ENCODE measurements around the gene LPP.

The LPP gene

DNA sequence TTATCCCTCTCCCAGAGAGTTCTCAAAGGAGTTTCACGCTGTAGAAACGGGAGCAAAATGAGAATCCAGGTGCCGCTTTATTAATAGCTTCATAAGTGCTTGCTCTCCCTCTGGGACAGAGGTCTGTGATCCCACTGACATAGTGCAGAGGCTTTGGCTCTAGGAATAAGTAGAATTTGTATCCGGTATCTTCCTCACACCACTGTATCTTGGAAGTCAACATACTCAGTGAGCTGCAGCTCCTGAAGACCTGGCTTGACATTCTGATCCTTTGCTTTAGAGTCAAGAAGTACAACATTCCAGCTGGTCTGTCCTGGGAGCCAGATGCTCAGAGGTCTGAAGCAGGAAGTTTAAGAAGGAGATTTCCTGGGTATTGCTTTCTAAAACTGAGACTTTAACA lies 323.0 kb downstream of the LPP start:
- DNase-seq (ENCODE audit: low spot score), result peak; percentile 16

DNA sequence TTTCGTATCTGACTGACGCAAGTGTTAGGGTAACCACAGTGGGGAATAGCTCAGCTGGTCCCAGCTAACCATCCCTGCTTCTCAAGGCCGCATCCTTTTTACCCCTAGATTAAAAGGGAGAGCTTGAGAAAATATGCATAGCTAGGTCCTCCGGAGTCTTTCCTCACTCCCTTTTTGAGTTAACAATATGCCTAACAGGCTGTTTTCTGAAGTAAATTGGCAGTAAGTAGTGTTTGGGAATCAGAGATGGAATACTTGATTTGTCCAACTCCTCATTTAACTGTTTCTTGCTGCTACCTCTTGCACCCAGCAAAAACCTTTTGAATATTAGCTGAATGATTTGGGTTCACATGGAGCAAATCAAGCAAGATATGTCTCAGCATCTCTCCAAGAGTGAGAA lies 326.1 kb downstream of the LPP start:
- DNase-seq (ENCODE audit: low spot score), result no peak

DNA sequence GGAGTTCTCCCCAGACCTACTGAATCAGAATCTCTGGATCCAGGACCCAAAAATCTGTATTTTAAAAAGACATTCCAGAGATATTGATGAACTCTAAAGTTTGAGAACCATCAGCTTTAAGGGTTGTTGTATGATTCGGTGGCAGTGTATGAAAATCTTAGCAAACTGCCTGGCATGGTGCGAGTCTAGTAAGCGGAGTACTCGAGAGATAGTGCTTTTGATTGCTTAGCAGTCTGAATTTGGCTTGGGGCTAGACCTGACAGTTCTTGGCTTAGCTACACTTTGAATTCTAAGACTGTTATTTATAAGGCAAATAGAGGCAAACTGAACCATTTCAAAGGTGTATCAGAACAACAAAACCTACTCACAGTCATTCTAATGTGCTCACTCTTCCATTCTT lies 329.0 kb downstream of the LPP start:
- no peak for DNase-seq (ENCODE audit: low spot score)

DNA sequence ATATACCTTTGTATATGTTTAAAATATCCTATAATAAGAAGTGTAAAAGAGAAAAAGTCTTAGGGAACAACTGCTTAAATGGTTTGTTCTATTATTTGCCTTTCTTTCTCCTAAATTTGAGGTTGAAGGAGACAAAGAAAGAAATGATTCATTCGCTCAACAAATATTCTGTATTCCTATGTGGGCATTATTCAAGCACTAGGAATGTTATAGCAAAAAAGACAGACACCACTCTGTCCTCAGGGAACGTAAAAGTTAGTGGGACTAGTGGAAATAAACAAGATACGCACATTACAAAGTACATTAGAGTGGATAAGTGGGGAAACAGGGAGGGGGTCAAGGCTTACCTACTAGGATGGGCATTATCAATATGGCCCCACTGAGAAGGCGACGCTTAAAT lies 332.2 kb downstream of the LPP start:
- no peak for DNase-seq (ENCODE audit: low spot score)

DNA sequence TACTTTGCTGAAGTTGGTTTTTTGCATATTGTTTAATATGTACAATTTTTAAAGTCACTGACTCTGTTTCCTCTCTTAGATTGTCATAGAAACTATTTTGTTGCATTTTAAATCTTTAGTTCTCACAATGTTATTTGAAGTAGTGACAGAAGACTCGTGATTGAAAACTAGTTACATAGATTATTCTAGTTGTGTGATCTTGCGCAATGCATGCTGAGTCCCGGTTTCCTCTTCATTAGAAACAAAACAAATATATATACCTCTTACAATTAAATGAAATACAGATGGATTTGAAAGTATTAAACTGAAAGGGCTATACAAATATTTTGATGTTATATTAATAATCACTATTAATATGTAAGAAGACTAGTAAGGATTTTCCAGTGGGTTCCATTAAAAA lies 333.0 kb downstream of the LPP start:
- DNase-seq (ENCODE audit: low spot score), result no peak

DNA sequence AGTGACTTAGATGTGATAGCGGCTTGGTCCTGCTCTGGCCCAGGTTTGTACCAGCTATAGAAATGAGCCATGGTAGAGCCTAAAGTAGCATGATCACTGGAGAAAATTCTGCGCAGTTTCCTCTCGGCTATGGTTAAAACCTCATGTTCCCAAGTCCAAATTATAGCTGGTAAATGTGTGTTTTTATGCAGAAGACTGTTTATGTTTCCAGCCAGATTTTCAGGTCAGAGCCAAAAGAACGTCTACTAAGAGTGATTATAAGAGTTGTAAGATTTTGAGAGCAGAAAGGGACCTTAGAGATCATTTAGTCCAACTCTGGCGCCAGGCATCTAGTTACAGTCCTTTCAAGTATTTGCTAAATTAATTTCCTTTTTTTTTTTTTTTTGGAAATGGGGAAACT lies 333.7 kb downstream of the LPP start:
- DNase-seq (ENCODE audit: low spot score), result no peak

DNA sequence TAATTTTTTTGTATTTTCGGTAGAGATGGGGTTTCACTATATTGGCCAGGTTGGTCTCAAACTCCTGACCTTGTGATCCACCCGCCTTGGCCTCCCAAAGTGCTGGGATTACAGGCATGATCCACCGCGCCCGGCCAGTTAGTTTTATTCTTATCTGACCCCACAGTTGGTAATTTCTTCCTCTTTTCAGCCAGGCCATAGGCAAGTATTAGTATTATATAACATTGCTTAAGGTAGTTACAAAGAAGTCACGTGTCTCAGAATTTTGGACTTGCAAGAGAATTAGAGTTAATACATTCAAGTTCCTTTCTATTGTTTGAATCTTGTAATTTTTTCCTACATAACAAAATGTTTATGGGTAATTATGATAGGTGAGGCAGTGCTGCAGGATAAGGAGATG lies 334.8 kb downstream of the LPP start:
- no peak for DNase-seq (ENCODE audit: low spot score)

DNA sequence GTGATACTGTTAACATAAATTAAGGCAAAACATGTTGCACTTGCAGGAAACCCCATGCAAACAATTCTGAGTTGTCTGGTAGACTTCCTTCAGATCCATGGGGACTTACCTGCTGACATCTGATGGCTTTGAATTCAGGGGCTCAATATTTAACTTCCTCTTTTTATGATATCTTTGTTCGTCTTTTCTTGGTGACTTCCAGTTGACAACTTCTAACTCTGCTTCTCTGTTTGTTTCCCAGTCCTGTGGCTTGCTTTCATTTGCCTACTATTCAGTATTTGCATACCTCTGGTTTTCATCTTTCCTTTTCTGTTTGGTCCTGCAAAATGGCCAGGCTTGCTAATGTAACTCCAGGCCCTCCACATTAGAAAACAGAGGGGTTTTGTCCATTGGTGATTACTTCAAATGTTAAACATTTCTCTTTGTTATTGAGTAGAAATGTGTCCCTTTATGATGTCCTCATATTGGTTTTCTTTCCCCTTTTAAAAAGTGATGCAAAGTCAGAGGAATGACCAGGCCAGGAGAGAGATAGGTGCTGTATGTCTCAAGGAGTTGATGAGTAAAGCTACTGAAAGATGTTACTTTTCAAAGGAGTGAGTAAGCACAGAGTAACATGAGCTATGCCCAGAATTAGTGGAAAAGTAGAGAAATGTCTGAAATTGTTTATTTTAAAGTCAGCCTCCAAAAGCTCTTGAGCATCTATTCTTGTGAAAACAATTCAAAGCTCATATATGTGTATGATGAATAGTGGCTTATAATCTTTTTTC lies 335.9 kb downstream of the LPP start:
- DNase-seq (ENCODE audit: low spot score), result no peak

DNA sequence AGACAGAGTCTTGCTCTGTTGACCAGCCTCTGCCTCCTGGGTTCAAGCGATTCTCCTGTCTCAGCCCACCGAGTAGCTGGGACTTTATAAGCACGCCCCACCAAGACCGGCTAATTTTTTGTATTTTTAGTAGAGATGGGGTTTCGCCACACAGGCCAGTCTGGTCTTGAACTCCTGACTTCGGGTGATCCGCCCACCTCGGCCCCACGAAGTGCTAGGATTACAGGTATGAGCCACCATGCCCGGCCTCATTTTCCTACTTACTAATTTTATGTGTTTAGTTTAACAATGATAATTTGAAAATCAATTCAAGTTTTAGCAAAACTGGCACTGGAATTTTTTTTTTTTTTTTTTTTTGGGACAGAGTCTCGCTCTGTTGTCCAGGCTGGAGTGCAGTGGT lies 336.5 kb downstream of the LPP start:
- no peak for DNase-seq (ENCODE audit: low spot score)

DNA sequence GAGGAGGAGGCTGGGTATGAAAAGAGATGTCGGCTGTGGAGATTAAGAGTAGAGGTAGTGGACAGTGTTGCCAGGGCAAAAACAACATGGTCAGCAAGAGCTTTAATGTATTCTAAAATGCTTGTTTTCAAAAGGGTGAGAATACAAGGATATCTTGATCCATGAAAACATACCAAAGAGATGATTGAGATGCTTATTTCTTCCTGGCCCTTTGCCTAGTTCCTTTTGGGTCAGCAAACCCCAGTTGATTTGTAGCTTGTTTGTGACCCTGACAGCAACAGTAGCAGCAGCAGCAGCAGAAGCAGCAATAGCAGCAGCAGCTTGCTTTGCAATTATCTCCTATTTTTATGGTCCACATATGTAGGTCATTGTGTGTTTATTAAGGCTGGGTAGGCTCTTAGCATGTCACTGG lies 337.3 kb downstream of the LPP start:
- DNase-seq (ENCODE audit: low spot score), result no peak

DNA sequence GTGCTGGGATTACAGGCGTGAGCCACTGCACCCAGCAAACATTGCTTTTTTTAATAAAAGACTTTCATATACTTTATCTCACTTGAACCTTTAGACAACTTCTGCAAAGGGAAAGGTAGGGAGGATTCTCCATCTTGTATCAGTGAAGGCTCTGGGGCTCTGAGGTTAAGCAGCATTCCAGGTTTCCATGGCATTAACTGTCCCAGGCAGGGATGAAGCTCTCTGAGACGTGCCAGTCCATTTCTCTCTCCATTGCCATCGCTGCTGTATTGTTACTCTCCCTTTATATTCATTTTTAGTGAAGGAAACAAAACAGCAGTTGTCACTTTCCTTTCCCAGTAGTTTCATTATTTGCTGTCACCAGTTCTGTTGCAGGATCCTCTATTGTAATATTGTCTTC lies 342.4 kb downstream of the LPP start:
- DNase-seq (ENCODE audit: low spot score), result no peak

DNA sequence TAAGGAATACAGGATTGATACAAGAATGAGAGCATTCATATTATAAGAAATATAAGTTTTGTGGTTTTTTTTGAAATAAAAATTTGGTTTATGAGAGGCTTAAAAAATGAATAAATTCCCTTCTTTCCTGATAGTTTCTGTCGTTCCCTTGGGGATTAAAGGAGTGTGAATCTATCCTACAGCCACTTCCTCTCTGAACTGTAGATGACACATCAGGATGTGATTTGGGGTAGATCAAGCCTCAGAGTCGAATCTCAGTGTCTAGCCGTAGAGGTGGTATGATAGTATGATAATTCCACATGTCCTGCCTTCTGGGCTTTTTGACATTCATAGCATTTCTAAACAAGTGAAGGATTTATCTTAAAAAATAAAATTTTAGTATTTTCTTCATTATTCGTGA lies 343.1 kb downstream of the LPP start:
- DNase-seq (ENCODE audit: low spot score), result peak; percentile 59

DNA sequence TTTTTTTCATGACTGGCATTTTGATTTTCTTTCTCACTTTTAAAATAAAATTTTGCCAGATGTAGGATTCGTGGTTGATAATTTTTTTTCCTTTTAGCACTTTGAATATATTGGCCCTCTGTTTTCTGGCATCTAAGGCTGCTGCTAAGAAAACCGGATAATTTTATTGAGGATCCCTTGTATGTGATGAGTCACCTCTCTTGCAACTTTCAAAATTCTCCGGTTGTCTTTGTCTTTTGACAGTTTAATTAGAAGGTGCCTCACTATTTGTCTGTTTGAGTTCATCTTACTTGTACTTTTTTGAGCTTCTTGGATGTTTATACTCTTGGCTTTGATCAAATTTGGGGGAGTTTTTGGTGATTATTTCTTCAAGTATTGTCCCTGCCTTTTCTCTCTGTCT lies 349.7 kb downstream of the LPP start:
- DNase-seq (ENCODE audit: low spot score), result no peak

DNA sequence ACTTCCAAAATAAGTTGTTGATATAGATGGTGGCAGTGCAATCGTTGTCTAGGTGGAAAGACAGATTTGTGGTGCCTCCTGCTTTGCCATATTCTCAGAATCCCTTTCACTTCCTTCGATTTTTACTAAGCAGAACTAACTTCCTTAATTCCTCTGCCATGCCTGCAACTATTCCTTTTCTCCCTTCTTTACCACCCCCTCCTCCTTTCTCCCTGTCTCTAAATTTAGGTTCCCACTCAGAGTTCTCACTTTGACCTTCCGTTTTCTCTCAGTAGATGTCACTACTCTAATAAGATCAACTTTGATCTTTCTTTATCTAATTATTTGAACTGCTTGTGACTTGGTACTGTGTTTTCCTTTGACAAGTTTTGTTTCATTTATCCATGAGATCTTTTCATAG lies 351.2 kb downstream of the LPP start:
- DNase-seq (ENCODE audit: low spot score), result no peak

DNA sequence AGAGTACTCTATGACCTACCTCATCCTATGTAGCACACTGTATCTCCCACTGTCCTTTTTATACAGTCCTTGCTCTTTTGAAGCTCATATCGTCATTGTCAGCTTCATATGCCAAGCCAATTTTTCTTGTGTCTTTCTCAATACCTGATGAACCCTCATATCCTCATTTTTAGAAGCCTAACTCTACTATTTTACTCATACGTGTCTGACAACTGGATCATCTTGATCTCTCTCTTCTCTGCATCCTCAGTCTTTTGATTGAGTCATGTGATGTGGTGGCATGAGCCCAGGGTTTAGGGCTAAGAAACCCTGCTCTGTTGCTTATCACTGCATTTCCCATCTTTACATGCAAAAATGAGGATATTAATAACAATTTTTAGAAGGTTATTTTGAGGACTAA lies 352.0 kb downstream of the LPP start:
- DNase-seq (ENCODE audit: low spot score), result no peak

DNA sequence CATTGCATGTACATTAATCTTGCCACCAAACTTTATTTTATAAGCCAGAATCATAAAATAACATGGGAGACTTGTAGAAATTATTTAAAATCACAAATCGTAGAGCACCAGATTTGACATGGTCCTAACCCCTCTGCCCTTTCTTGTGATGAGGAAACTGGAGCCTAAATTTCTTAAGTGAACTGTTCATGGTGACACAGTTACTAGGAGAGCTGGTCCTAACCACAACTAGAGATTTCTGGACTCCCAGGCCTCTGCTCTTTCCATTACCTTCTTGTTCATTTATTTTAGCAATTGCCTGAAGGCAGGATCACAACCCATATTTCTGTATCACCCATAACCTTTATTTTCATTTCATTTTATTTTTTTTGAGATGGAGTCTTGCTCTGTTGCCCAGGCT lies 352.5 kb downstream of the LPP start:
- DNase-seq (ENCODE audit: low spot score), result no peak

DNA sequence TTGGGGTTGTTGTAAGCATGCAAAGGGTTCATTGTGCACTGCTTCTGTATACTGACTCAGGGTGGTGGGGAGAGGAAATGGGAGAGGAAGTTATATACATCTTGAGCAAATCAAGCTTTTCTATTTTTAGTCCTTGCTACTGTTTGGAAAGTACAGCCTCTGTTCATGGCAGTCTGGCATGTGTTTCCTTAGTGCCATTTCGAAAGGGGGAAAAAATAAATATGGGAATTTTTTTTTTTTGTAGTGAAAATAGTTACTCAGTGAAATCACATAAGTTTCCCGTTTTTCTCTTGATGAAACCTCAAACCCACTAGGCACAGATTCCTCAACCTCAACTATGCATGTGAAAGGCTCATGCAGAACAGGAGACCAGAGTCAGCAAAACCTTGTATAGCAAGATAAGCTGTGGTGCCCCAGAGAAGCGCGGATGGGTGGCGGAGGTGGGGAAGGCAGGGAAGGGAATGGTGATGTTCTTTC lies 353.3 kb downstream of the LPP start:
- peak; percentile 84 for DNase-seq (ENCODE audit: low spot score)

DNA sequence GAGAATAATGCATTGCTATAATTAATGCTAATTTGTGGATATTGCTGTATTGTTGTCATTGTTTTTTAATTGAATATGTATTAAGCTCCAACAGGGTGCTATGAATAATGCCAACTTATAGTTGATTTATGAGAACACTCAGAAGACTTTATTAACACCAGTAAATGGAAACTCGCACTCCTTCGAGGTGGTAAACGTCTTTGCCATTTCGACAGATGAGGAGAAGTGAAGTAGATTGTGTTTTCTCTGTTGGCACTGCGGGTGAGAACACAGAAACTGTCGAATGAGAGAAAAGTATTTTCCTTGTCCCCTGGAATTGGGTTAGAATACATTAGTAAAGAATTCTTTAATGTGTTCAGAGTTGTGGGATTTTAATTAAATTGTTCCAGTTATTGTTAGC lies 354.5 kb downstream of the LPP start:
- DNase-seq (ENCODE audit: low spot score), result no peak

DNA sequence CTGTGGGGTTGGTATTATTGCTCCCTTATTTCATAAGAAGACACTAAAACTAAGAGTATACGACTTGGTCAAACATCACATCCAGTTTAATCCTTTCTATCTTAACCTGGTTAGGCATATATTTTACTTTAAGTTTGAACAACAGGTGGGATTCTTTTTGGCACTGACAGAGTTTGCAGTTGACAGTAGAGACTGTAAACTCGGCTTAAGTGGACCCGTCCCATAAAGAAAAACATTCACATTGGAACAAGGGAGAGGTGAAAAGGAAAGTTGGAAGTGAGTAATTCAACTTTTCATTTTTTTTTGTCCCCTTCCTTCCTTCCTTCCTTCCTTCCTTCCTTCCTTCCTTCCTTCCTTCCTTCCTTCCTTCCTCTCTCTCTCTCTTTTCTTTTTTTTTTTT lies 355.4 kb downstream of the LPP start:
- DNase-seq (ENCODE audit: low spot score), result no peak

DNA sequence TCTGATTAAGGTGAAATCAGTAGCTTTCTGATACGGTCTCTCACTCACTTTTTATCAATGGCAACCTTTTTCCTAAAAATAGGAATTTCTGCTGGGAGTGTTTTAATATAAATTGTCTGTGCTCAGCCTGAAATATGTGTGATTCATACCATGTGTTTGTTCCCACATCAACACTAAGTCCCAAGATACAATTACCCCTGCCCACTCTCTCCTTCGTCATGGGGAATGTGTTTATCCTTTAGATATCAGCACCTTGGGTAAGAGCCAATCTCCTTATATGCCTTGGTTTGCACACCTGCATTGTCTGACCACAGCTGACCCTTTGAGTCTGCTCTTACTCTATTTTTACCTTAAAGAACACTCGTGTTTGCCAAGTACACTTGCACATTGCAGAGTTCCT lies 356.4 kb downstream of the LPP start:
- DNase-seq (ENCODE audit: low spot score), result no peak

DNA sequence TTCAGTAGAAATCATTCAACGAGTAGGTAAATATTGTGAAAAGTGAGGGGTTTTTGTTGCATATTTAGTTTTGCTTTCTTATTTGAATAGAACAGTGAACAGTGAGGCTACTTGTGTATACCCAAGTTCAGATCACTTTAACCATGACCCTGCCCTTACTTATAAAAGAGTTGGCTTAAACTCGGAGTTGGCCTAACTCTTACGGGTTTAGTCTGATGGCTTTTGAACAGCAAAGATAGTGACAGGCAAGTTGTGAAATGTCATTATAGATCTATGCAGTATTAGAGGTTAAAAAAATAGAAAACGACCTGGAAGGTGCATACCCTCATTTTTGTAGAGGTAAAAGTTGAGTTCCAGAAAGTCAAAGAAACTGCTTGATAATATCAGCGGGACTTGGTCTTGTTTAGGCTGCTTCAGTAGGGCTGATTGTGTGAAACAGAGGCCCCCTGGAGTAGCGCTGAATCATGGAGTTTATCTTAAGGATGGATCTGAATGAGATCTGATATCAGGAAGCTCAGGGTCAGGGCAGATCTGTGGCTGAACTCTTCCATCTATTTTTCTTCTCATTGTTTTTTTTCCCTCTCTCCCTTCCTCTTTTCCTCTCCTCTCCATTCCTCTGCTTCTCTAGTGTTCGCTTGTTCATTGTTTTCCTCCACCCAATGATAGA lies 359.8 kb downstream of the LPP start:
- DNase-seq (ENCODE audit: low spot score), result no peak

DNA sequence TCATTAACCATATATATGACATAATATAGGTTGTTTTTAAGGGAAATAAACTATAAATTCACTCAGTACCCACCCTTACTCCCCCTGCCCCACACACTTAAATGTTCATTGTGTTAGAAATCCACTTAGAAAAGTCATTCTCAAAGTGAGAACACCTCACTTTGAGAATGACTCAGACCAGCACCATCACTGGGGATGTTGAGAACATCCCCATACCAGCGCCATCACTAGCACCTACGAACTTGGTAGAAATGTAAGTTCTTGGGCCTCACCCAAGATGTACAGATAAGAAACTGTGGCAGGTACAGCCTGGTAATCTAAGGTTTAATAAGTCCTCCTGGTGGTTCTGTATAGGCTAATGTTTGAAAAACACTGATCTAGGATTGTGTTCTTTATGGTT lies 362.6 kb downstream of the LPP start:
- DNase-seq (ENCODE audit: low spot score), result no peak

DNA sequence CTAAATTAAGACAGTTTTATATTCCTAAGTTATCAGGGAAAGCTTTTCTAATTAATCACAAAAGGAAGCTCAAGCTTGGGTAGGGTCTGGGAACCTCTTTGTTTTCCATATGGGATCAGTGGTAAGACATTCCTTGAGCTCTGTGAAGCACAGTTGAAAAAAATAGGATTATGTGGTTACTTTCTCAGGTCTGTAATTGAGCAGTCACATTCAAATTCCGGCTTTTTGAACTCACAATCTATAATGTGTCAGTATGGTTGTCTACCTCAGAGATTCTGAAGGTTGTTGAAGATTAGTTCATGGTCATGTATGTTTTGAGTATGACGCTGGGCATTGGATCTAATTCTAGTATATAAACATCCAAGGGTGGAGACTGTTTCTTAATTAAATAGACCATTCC lies 364.5 kb downstream of the LPP start:
- DNase-seq (ENCODE audit: low spot score), result no peak

Data from kidney capillary endothelial cell (primary cell).